SU-DHL-6 (cell line): Measurements from ENCODE around the gene CTSZ.

Experiments used
- H2AFZ ChIP-seq: fragments of 200-600 bp; sonication (generic); 2 replicates; pipeline ENCODE4 v1.6.1; 2014; ENCODE audit warnings: low read depth, mild to moderate bottlenecking, moderate library complexity, mixed read lengths, antibody characterized with exemption, low read length; ENCODE audit not compliant: severe bottlenecking
- H3F3A ChIP-seq: fragments of 200-600 bp; shearing (Covaris generic); 2 replicates; pipeline ENCODE4 v1.6.0; 2016; ENCODE audit warnings: antibody characterized with exemption, mild to moderate bottlenecking; ENCODE audit not compliant: insufficient read depth
- H3K27ac ChIP-seq: fragments of 200-600 bp; sonication (generic); 2 replicates; pipeline ENCODE4 v1.5.1; 2016; ENCODE audit warnings: low read depth, mild to moderate bottlenecking, low read length, moderate library complexity, mixed read lengths
- H3K27me3 ChIP-seq: fragments of 200-600 bp; sonication (generic), shearing (Covaris generic); 2 replicates; pipeline ENCODE4 v1.6.0; 2014; ENCODE audit warnings: mild to moderate bottlenecking, low read length
- H3K36me3 ChIP-seq: fragments of 200-600 bp; sonication (generic); 2 replicates; pipeline ENCODE4 v1.6.1; 2014; ENCODE audit warnings: mild to moderate bottlenecking, low read length, mixed read lengths
- H3K4me2 ChIP-seq: fragments of 300-600, 200-600 bp; shearing (Covaris generic), sonication (generic); 2 replicates; pipeline ENCODE4 v1.6.0; 2014; ENCODE audit warnings: low read length, low read depth, mild to moderate bottlenecking; ENCODE audit not compliant: poor library complexity, severe bottlenecking
- H3K4me3 ChIP-seq: fragments of 200-600 bp; sonication (generic); 2 replicates; pipeline ENCODE4 v1.5.1; 2014; ENCODE audit warnings: antibody characterized with exemption, low read length, mild to moderate bottlenecking, mixed read lengths; ENCODE audit not compliant: insufficient read depth, poor library complexity, severe bottlenecking
- H3K79me2 ChIP-seq: fragments of 200-600 bp; sonication (generic); 2 replicates; pipeline ENCODE4 v1.6.1; 2014; ENCODE audit warnings: mild to moderate bottlenecking, low read length, moderate library complexity; ENCODE audit not compliant: insufficient read depth
- H3K9ac ChIP-seq: fragments of 200-600 bp; sonication (generic); 2 replicates; pipeline ENCODE4 v1.7.0; 2014; ENCODE audit warnings: mild to moderate bottlenecking, low read length
- H3K9me2 ChIP-seq: fragments of 200-600 bp; sonication (generic); replicated peaks from 2 replicates; pipeline ENCODE4 v1.6.1; 2014; ENCODE audit warnings: low read length; ENCODE audit not compliant: insufficient read depth
- H3K9me3 ChIP-seq: fragments of 200-600 bp; sonication (generic); 2 replicates; pipeline ENCODE4 v1.6.1; 2014; ENCODE audit warnings: low read length, mixed read lengths; ENCODE audit not compliant: insufficient read depth
- H4K20me1 ChIP-seq: fragments of 200-600 bp; sonication (generic); 2 replicates; pipeline ENCODE4 v1.6.1; 2014; ENCODE audit warnings: low read depth, mild to moderate bottlenecking, antibody characterized with exemption, low read length, moderate library complexity, mixed read lengths
- EZH2phosphoT487 ChIP-seq: fragments of 200-600 bp; sonication (generic), shearing (Covaris generic); conservative IDR thresholded peaks from 2 replicates; pipeline ENCODE4 v1.6.1; 2018; ENCODE audit warnings: mild to moderate bottlenecking, antibody characterized with exemption, low read length, moderate library complexity, mixed read lengths
- TF ChIP-seq, protein P1 (sequence below): fragments of 200-600 bp; sonication (generic); IDR thresholded peaks from one replicate; pipeline ENCODE4 v1.5.1; 2017; ENCODE audit warnings: antibody characterized with exemption, mild to moderate bottlenecking, low read length, moderate library complexity; ENCODE audit not compliant: insufficient read depth, poor library complexity, severe bottlenecking

Gene CTSZ

DNA sequence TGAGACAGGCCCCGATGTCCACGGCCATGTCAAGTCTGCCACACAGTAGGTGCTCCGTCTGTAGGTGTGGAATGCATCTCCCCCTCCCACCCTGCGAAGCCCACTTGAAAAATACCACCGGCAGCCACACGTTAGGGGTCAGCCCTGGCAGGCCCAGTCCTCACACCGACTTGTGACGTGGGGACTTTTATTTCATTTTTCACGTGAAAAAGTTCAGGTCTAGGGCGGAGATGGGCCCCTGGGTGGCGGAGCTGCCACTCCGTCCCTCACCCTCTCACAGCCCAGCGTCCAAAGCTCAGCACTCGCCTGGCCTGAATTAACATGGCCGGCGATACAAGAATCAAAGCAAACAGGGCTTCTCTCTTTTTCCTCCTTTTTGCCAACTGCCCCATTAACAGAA is 8.4 kb upstream of the CTSZ start:
- no peaks in the 10 kb centered on the region for H3K27me3 ChIP-seq
- no peaks in the 10 kb centered on the region for H3K36me3 ChIP-seq
- H3K79me2 ChIP-seq = no peaks in the 10 kb centered on the region
- no peak overlapping the region for H3K27ac ChIP-seq
- H3K4me3 ChIP-seq = no peak overlapping the region
- no peak overlapping the region for H3K4me2 ChIP-seq
- H2AFZ ChIP-seq = no peak overlapping the region
- no peaks in the 10 kb centered on the region for H3K9me2 ChIP-seq
- no peak overlapping the region for H3K9ac ChIP-seq
- no peaks in the 10 kb centered on the region for H3K9me3 ChIP-seq
- no peaks in the 10 kb centered on the region for H4K20me1 ChIP-seq
- TF ChIP-seq EZH2phosphoT487 = no peak
- TF ChIP-seq, protein P1, sequence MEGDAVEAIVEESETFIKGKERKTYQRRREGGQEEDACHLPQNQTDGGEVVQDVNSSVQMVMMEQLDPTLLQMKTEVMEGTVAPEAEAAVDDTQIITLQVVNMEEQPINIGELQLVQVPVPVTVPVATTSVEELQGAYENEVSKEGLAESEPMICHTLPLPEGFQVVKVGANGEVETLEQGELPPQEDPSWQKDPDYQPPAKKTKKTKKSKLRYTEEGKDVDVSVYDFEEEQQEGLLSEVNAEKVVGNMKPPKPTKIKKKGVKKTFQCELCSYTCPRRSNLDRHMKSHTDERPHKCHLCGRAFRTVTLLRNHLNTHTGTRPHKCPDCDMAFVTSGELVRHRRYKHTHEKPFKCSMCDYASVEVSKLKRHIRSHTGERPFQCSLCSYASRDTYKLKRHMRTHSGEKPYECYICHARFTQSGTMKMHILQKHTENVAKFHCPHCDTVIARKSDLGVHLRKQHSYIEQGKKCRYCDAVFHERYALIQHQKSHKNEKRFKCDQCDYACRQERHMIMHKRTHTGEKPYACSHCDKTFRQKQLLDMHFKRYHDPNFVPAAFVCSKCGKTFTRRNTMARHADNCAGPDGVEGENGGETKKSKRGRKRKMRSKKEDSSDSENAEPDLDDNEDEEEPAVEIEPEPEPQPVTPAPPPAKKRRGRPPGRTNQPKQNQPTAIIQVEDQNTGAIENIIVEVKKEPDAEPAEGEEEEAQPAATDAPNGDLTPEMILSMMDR = no peak
- no peaks in the 10 kb centered on the region for H3F3A ChIP-seq

GRCh38 chr20:59014680-59015389 is 7.8 kb upstream of the CTSZ start:
- Histone ChIP-seq H3K27me3 (no peaks in the 10 kb centered on the region), H2AFZ (no peak overlapping the region)

GRCh38 chr20:59013959-59014608 is 7.0 kb upstream of the CTSZ start:
- H3K4me2 ChIP-seq = no peak overlapping the region
- H3K27ac ChIP-seq = no peak overlapping the region
- no peak for TF ChIP-seq EZH2phosphoT487
- TF ChIP-seq, protein P1 = no peak
- no peaks in the 10 kb centered on the region for H3K36me3 ChIP-seq
- H3K9me3 ChIP-seq = no peaks in the 10 kb centered on the region
- H2AFZ ChIP-seq = no peak overlapping the region
- no peaks in the 10 kb centered on the region for H4K20me1 ChIP-seq
- H3K9me2 ChIP-seq = no peaks in the 10 kb centered on the region
- H3K79me2 ChIP-seq = no peaks in the 10 kb centered on the region
- no peaks in the 10 kb centered on the region for H3K27me3 ChIP-seq
- H3K9ac ChIP-seq = no peak overlapping the region
- H3K4me3 ChIP-seq = no peak overlapping the region
- no peaks in the 10 kb centered on the region for H3F3A ChIP-seq

More at GRCh38 chr20:59014680-59015389, 7.8 kb upstream of the CTSZ start:
- no peaks in the 10 kb centered on the region for H4K20me1 ChIP-seq
- H3K27ac ChIP-seq = no peak overlapping the region
- no peaks in the 10 kb centered on the region for H3K79me2 ChIP-seq
- TF ChIP-seq, protein P1 = no peak
- TF ChIP-seq EZH2phosphoT487 = no peak
- no peak overlapping the region for H3K9ac ChIP-seq
- no peaks in the 10 kb centered on the region for H3K36me3 ChIP-seq
- H3K4me2 ChIP-seq = no peak overlapping the region
- no peaks in the 10 kb centered on the region for H3K9me3 ChIP-seq
- H3K4me3 ChIP-seq = no peak overlapping the region
- H3K9me2 ChIP-seq = no peaks in the 10 kb centered on the region
- no peaks in the 10 kb centered on the region for H3F3A ChIP-seq
